Measurements from ENCODE around the gene TMEM101. TPM values are rescaled to one million over a fixed set of nuclear protein-coding genes. Genes with fewer than 3 reads are reported as not detected.
A peak's percentile ranks its signal among the peaks of the same experiment; 100 is the strongest.
"Not testable (repeated sequence)": the region's sequence is repeated elsewhere in the genome, so short reads cannot be mapped to it uniquely, and the experiment has no call there.

Gene TMEM101
- total RNA-seq, 1 experiment from 2014 or later = 32.1 TPM

DNA sequence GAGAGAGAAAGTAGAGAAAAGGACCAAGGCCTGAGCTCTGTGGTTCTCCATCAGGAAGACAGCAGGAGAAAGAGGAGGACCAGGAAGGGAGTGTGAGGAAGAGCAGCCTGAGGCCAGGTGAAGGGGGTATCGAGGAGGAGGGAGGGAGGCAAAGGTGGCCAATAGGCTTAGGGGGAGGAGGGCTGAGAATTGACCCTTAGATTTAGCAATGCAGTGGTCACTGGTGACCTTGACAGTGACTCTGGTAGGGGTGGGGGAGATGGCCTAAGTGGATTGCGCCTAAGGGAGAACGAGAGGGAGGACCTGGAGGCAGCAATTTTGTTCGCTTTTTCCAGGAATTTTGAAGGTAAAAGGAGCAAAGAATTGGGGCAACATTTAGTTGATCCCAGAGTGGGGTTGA is 15.7 kb downstream of the TMEM101 start:
- DNase-seq (ENCODE audit: low spot score) (no peak), ATAC-seq (no peak)
- Mint-ChIP-seq H3K27ac (no peak overlapping the region; the same call in 1 of the 2 replicates), H3K27me3 (ENCODE audit: low read depth) (peaks cover 21% of the 10 kb centered on the region), H3K9me3 (no peaks in the 10 kb centered on the region), H3K36me3 (no peaks in the 10 kb centered on the region), H3K4me1 (peaks cover 11% of the 10 kb centered on the region), H3K4me3 (no peak overlapping the region)
- ChIA-PET CTCF (interaction anchor here (1.0 to 7.5 kb wide), 8 partner anchors 16 to 85 kb away, joined by 3 to 118 read pairs (median 4); no protein-coding TSS in a partner anchor), POLR2A (no interaction called here)
- TF ChIP-seq ATF6 (CRISPR knock-in tag; IDR thresholded peaks at IDR 0.05) = no peak
- no peak for TF ChIP-seq ELF4 (CRISPR knock-in tag; IDR thresholded peaks at IDR 0.05; ENCODE audit: low read depth)
- no peak for TF ChIP-seq SMAD4 (CRISPR knock-in tag; IDR thresholded peaks at IDR 0.05)
- no peak for TF ChIP-seq GABPB1 (CRISPR knock-in tag; IDR thresholded peaks at IDR 0.05)

- H3K4me1 Mint-ChIP-seq = peaks cover 11% of the 10 kb centered on the region
- DNase-seq (ENCODE audit: low spot score) (no peak), ATAC-seq (no peak)
- no peak overlapping the region for H3K4me3 Mint-ChIP-seq
- POLR2A ChIA-PET = no interaction called here
- H3K9me3 Mint-ChIP-seq = no peaks in the 10 kb centered on the region
- no peaks in the 10 kb centered on the region for H3K36me3 Mint-ChIP-seq
- no peak for TF ChIP-seq ZNF263 (CRISPR knock-in tag; IDR thresholded peaks at IDR 0.05; ENCODE audit: low read depth)
- TF ChIP-seq, protein P1, sequence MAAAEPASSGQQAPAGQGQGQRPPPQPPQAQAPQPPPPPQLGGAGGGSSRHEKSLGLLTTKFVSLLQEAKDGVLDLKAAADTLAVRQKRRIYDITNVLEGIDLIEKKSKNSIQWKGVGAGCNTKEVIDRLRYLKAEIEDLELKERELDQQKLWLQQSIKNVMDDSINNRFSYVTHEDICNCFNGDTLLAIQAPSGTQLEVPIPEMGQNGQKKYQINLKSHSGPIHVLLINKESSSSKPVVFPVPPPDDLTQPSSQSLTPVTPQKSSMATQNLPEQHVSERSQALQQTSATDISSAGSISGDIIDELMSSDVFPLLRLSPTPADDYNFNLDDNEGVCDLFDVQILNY (CRISPR knock-in tag; IDR thresholded peaks at IDR 0.05) = no peak
- no peak for TF ChIP-seq ZBTB21 (CRISPR knock-in tag; IDR thresholded peaks at IDR 0.05; ENCODE audit: borderline replicate concordance)
- peaks cover 19% of the 10 kb centered on the region for H3K27me3 Mint-ChIP-seq (ENCODE audit: low read depth)
- CTCF ChIA-PET = interaction anchor here (1.0 to 7.5 kb wide), 7 partner anchors 10 to 84 kb away, joined by 3 to 118 read pairs (median 5); no protein-coding TSS in a partner anchor
- no peak overlapping the region; the same call in 1 of the 2 replicates for H3K27ac Mint-ChIP-seq
Observed at GRCh38 chr17:43998552-43998951, 16.2 kb downstream of the TMEM101 start.

- CTCF ChIA-PET = interaction anchor here (2.3 to 7.5 kb wide), 2 partner anchors 11 to 54 kb away, joined by 10 to 118 read pairs; no protein-coding TSS in a partner anchor
- DNase-seq (ENCODE audit: low spot score); ATAC-seq; H3K36me3 Mint-ChIP-seq; H3K4me3 Mint-ChIP-seq; H3K9me3 Mint-ChIP-seq; H3K27ac Mint-ChIP-seq; POLR2A ChIA-PET: not testable (repeated sequence)
- peaks cover 11% of the 10 kb centered on the region for H3K4me1 Mint-ChIP-seq
- H3K27me3 Mint-ChIP-seq (ENCODE audit: low read depth) = peaks cover 17% of the 10 kb centered on the region
Observed at GRCh38 chr17:43997180-43997579, 17.6 kb downstream of the TMEM101 start.

- POLR2A ChIA-PET = no interaction called here
Observed at GRCh38 chr17:43995150-43995471, 19.7 kb downstream of the TMEM101 start.

More at GRCh38 chr17:43995150-43995471, 19.7 kb downstream of the TMEM101 start:
- Mint-ChIP-seq H3K27me3 (ENCODE audit: low read depth) (peaks cover 13% of the 10 kb centered on the region; the same call in 1 of the 2 replicates), H3K4me3 (peak overlapping the region; percentile 59), H3K9me3 (no peaks in the 10 kb centered on the region), H3K27ac (no peak overlapping the region), H3K4me1 (peaks cover 8% of the 10 kb centered on the region), H3K36me3 (no peaks in the 10 kb centered on the region)
- ATAC-seq (no peak), DNase-seq (ENCODE audit: low spot score) (no peak)
- peak; percentile 19; the same call in 1 of the 2 replicates for TF ChIP-seq CTCF (IDR thresholded peaks at IDR 0.05)
- TF ChIP-seq, protein P2, sequence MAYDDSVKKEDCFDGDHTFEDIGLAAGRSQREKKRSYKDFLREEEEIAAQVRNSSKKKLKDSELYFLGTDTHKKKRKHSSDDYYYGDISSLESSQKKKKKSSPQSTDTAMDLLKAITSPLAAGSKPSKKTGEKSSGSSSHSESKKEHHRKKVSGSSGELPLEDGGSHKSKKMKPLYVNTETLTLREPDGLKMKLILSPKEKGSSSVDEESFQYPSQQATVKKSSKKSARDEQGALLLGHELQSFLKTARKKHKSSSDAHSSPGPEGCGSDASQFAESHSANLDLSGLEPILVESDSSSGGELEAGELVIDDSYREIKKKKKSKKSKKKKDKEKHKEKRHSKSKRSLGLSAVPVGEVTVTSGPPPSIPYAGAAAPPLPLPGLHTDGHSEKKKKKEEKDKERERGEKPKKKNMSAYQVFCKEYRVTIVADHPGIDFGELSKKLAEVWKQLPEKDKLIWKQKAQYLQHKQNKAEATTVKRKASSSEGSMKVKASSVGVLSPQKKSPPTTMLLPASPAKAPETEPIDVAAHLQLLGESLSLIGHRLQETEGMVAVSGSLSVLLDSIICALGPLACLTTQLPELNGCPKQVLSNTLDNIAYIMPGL (CRISPR knock-in tag; IDR thresholded peaks at IDR 0.05) = 0 out of 2 replicates have a peak, but pooled peaks have one; percentile 1
- 0 out of 2 replicates have a peak, but pooled peaks have one; percentile 2 for TF ChIP-seq MAX (CRISPR knock-in tag; IDR thresholded peaks at IDR 0.05)
- TF ChIP-seq JAZF1 (CRISPR knock-in tag; IDR thresholded peaks at IDR 0.05) = no peak
- CTCF ChIA-PET = interaction anchor here (0.9 to 7.5 kb wide), 7 partner anchors 11 to 173 kb away, joined by 3 to 118 read pairs (median 9); no protein-coding TSS in a partner anchor

Measured in WTC11 (cell line).